Lower leg skin (tissue), 4 donors: Measurements from ENCODE around the gene REC114. TPM values are rescaled to one million over a fixed set of nuclear protein-coding genes. Genes with fewer than 3 reads are reported as not detected.

Source experiments
- DNase-seq, 2 donors: peaks; one replicate each; pipeline ENCODE4 v3.0.0-alpha.2; 2019; ENCODE audit warnings: low spot score in 2 of 2
- H3K4me3 ChIP-seq: fragments of 200-600 bp; sonication (generic); 2 replicates; pipeline ENCODE4 v1.5.1; 2017; ENCODE audit warnings: mild to moderate bottlenecking, low read depth; ENCODE audit not compliant: poor library complexity, severe bottlenecking
- CTCF ChIP-seq, 3 donors: fragments of 450-650 bp; IDR thresholded peaks; one replicate each; pipeline ENCODE4 v1.5.1; 2016; ENCODE audit warnings: antibody characterized with exemption in 3 of 3, mild to moderate bottlenecking in 3 of 3, moderate library complexity in 2 of 3
- POLR2A ChIP-seq, 2 donors: fragments of 450-650 bp; IDR thresholded peaks; one replicate each; pipeline ENCODE4 v1.6.1; 2016 to 2017; ENCODE audit warnings: antibody characterized with exemption in 2 of 2, mild to moderate bottlenecking in 1 of 2, moderate library complexity in 1 of 2
- WGBS, 2 donors: methylation state at CpG; one replicate each; pipeline ENCODE4 v1.1.5; 2018; 5-methylcytosine and 5-hydroxymethylcytosine counted together
- intact Hi-C: fragments of 100-400 bp; cut with DNase I; formaldehyde crosslinking; loops from one replicate; pipeline ENCODE4 v1.15.0; 2023; ENCODE audit warnings: low total_unique reads
- total RNA-seq, 4 donors: library from RNA; depleted of rRNA; stranded (reverse); fragments of >200 nt; gene quantifications; one replicate each; pipeline ENCODE4 v1.1.0, GENCODE V29; 2016

Gene REC114
- total RNA-seq, 4 donors from 2014 or later = not detected

GRCh38 chr15:73604477-73604876 lies 161.5 kb downstream of the REC114 start:
- TF ChIP-seq POLR2A (IDR thresholded peaks at IDR 0.05) (no peak), CTCF (IDR thresholded peaks at IDR 0.05) (no peak)
- intact Hi-C loops = no loop called here
- H3K4me3 ChIP-seq = no peak overlapping the region
- WGBS, 2 donors = 96 to 100% methylated on average over 1 of the region's 1 CpG
- DNase-seq = no peak

- no peak for DNase-seq
- H3K4me3 ChIP-seq = no peak overlapping the region
- intact Hi-C loops = no loop called here
- no peak for TF ChIP-seq CTCF (IDR thresholded peaks at IDR 0.05)
- TF ChIP-seq POLR2A (IDR thresholded peaks at IDR 0.05) = no peak
- WGBS, 2 donors = 91 to 95% methylated on average over 5 of the region's 5 CpGs
These were observed 162.9 kb downstream of the REC114 start for GRCh38 chr15:73605759-73606436.

GRCh38 chr15:73607405-73607804 lies 164.4 kb downstream of the REC114 start:
- no peak overlapping the region for H3K4me3 ChIP-seq
- WGBS, 2 donors = 80 to 91% methylated on average over 2 of the region's 2 CpGs
- TF ChIP-seq POLR2A (IDR thresholded peaks at IDR 0.05) = no peak
- TF ChIP-seq CTCF (IDR thresholded peaks at IDR 0.05) = no peak
- intact Hi-C loops = no loop called here
- DNase-seq = no peak

GRCh38 chr15:73607843-73608242 lies 164.9 kb downstream of the REC114 start:
- intact Hi-C loops = no loop called here
- 33 to 51% methylated on average over 1 of the region's 1 CpG for WGBS, 2 donors
- no peak overlapping the region for H3K4me3 ChIP-seq
- DNase-seq = no peak
- TF ChIP-seq POLR2A (IDR thresholded peaks at IDR 0.05) (no peak), CTCF (IDR thresholded peaks at IDR 0.05) (no peak)

GRCh38 chr15:73608475-73608874 lies 165.5 kb downstream of the REC114 start:
- no peak overlapping the region for H3K4me3 ChIP-seq
- DNase-seq = no peak
- 75 to 82% methylated on average over 1 of the region's 1 CpG for WGBS, 2 donors
- TF ChIP-seq CTCF (IDR thresholded peaks at IDR 0.05) = no peak
- intact Hi-C loops = no loop called here

- no peak for DNase-seq
- TF ChIP-seq CTCF (IDR thresholded peaks at IDR 0.05) (no peak), POLR2A (IDR thresholded peaks at IDR 0.05) (no peak)
- no peak overlapping the region for H3K4me3 ChIP-seq
- intact Hi-C loops = no loop called here
- WGBS, 2 donors = 59% methylated on average over 2 of the region's 2 CpGs
These were observed 166.0 kb downstream of the REC114 start for GRCh38 chr15:73608941-73609340.
